HepG2 (cell line): ENCODE data around the gene SPATA13. TPM values are rescaled to one million over a fixed set of nuclear protein-coding genes. Genes with fewer than 3 reads are reported as not detected.

Experiments
- ATAC-seq: fragments of 200-7000 bp; cut with Tn5 transposase; 3 replicates; pipeline ENCODE4 v1.9.1; 2020; ENCODE audit warnings: mild to moderate bottlenecking, moderate library complexity
- BruUV-seq: library from RNA; stranded (reverse); fragments of 400-500 nt; replicated peaks from 2 replicates; lab custom pipeline; 2021; lab: Mats Ljungman, UMichigan
- CTCF ChIA-PET: fragments of 300-600 bp; formaldehyde crosslinking; extraction: SDS; loops from one replicate; lab custom pipeline; 2021; ENCODE audit warnings: low total read pairs, inconsistent platforms, low intra/inter-chr PET ratio; lab: Yijun Ruan, JAX
- POLR2A ChIA-PET: fragments of 350-600 bp; sonication (Branson Sonifier 250); formaldehyde crosslinking; loops from one replicate; lab custom pipeline; 2020; ENCODE audit warnings: antibody characterized with exemption, inconsistent platforms; lab: Yijun Ruan, JAX
- DNase-seq: peaks from one replicate; pipeline ENCODE4 v3.0.0-alpha.2; 2015; ENCODE audit warnings: low spot score
- FAIRE-seq: peaks from 3 replicates; lab custom pipeline; 2011; peaks lifted over from hg19 to GRCh38; lab: Jason Lieb, UNC
- H2AFZ ChIP-seq: one replicate; pipeline ENCODE4 v1.6.1; 2011; ENCODE audit warnings: low read length, inconsistent platforms
- H3K27ac ChIP-seq: fragments of 300-600 bp; 3 replicates; pipeline ENCODE4 v1.8.0; 2011; ENCODE audit warnings: mixed run types, mild to moderate bottlenecking, mixed read lengths, low read length, inconsistent platforms; ENCODE audit not compliant: insufficient read depth; ENCODE audit errors: extremely low read length
- H3K27me3 ChIP-seq, 2 experiments: fragments of 200-600 bp in 1 of 2; 2 replicates in 1 of 2; 3 replicates in 1 of 2; pipeline versions ENCODE4 v1.6.0 to v1.8.0; 2011; ENCODE audit warnings: low read length in 2 of 2, mild to moderate bottlenecking in 2 of 2, moderate library complexity in 2 of 2, inconsistent platforms in 1 of 2; ENCODE audit not compliant: insufficient read depth in 2 of 2, control insufficient read depth in 1 of 2
- H3K36me3 ChIP-seq, 2 experiments: fragments of 200-600 bp in 1 of 2; replicated peaks in 1 of 2; 2 replicates in 1 of 2; 3 replicates in 1 of 2; pipeline versions ENCODE4 v1.5.1 to v1.8.0; 2011; ENCODE audit warnings: low read length in 2 of 2, inconsistent platforms in 1 of 2; ENCODE audit not compliant: insufficient read depth in 2 of 2, control insufficient read depth in 1 of 2
- H3K4me1 ChIP-seq: 2 replicates; pipeline ENCODE4 v1.5.1; 2012; ENCODE audit warnings: low read length, inconsistent platforms; ENCODE audit not compliant: insufficient read depth
- H3K4me2 ChIP-seq: 2 replicates; pipeline ENCODE4 v1.6.0; 2011; ENCODE audit warnings: low read depth, low read length, inconsistent platforms
- H3K4me3 ChIP-seq, 3 experiments: fragments of 200-600 bp in 1 of 3; sonication (generic), shearing (Covaris generic) in 1 of 3; replicated peaks in 1 of 3; 2 replicates each; pipeline ENCODE4 v1.5.1; 2011 to 2016; ENCODE audit warnings: low read length in 3 of 3, inconsistent platforms in 2 of 3, low read depth in 2 of 3, mild to moderate bottlenecking in 2 of 3, control low read depth in 1 of 3, mixed read lengths in 1 of 3; ENCODE audit not compliant: insufficient read depth in 1 of 3
- H3K79me2 ChIP-seq: one replicate; pipeline ENCODE4 v1.6.1; 2011; ENCODE audit warnings: low read length, inconsistent platforms; ENCODE audit not compliant: insufficient read depth
- H3K9ac ChIP-seq: 2 replicates; pipeline ENCODE4 v1.6.0; 2011; ENCODE audit warnings: mild to moderate bottlenecking, low read depth, low read length, inconsistent platforms; ENCODE audit not compliant: insufficient read depth
- H3K9me3 ChIP-seq: 2 replicates; pipeline ENCODE4 v1.5.1; 2012; ENCODE audit warnings: mild to moderate bottlenecking, low read length
- H4K20me1 ChIP-seq: 2 replicates; pipeline ENCODE4 v1.6.0; 2011; ENCODE audit warnings: inconsistent platforms, mild to moderate bottlenecking, low read length, moderate library complexity; ENCODE audit not compliant: insufficient read depth
- AKNA ChIP-seq: sonication (generic); formaldehyde crosslinking; IDR thresholded peaks from 2 replicates; pipeline ENCODE4 v1.4.0; 2020; ENCODE audit warnings: missing genetic modification reagents, borderline replicate concordance
- HIC2 ChIP-seq: sonication (generic); formaldehyde crosslinking; IDR thresholded peaks from 2 replicates; pipeline ENCODE4 v1.9.0; 2022; ENCODE audit warnings: low read depth, missing genetic modification reagents
- KDM6A ChIP-seq: IDR thresholded peaks from 2 replicates; pipeline ENCODE4 v1.6.1; 2016; ENCODE audit warnings: low read depth
- MNT ChIP-seq: fragments of 450-650 bp; IDR thresholded peaks from 2 replicates; pipeline ENCODE4 v1.6.1; 2016
- NR0B2 ChIP-seq: sonication (generic); formaldehyde crosslinking; IDR thresholded peaks from 2 replicates; pipeline ENCODE4 v1.4.0; 2020; ENCODE audit warnings: mild to moderate bottlenecking, missing genetic modification reagents
- POGZ ChIP-seq: sonication (generic); formaldehyde crosslinking; IDR thresholded peaks from 2 replicates; pipeline ENCODE4 v1.4.0; 2020; ENCODE audit warnings: mild to moderate bottlenecking, missing genetic modification reagents
- ZMAT3 ChIP-seq: sonication (generic); formaldehyde crosslinking; conservative IDR thresholded peaks from 2 replicates; pipeline ENCODE4 v1.7.0; 2021; ENCODE audit warnings: missing genetic modification reagents
- ZNF468 ChIP-seq: sonication (generic); formaldehyde crosslinking; IDR thresholded peaks from 2 replicates; pipeline ENCODE4 v1.8.0; 2022; ENCODE audit warnings: mild to moderate bottlenecking, moderate library complexity, missing genetic modification reagents
- WGBS: methylation state at CpG from one replicate; pipeline ENCODE4 v1.1.6; 2017; ENCODE audit warnings: low lambda C conversion rate; 5-methylcytosine and 5-hydroxymethylcytosine counted together
- in situ Hi-C: cut with HindIII; loops from 2 replicates; pipeline ENCODE4 v1.10.0; 2017; ENCODE audit warnings: low pct_unique_long_range_greater_than_20kb; ENCODE audit not compliant: extremely low pct_ligation_motif_present
- intact Hi-C: fragments of 100-400 bp; cut with micrococcal nuclease; formaldehyde crosslinking; loops from one replicate; pipeline ENCODE4 v1.10.0; 2022; ENCODE audit not compliant: unreplicated experiment
- polyA plus RNA-seq, 8 experiments: library from polyadenylated mRNA; depleted of rRNA in 3 of 8; stranded (reverse) in 7 of 8; unstranded in 1 of 8; fragments of >200 nt; fragmentation: Illumina TruSeq in 4 of 8; extraction: Trizol in 4 of 8; gene quantifications; 2 replicates each; pipeline versions ENCODE4 v1.2.1 to v1.2.3, GENCODE V29; 2011 to 2016; ENCODE audit warnings: low read depth in 4 of 8, missing spikeins in 1 of 8, mixed read lengths in 1 of 8; ENCODE audit not compliant: insufficient read depth in 1 of 8
- total RNA-seq, 5 experiments: library from RNA; depleted of rRNA; stranded (reverse); fragments of >200 nt; fragmentation: Illumina TruSeq; extraction: Trizol; gene quantifications; 2 replicates each; pipeline ENCODE4 v1.2.3, GENCODE V29; 2016; ENCODE audit warnings: low read depth in 1 of 5
- TF ChIP-seq, protein P1 (sequence below): sonication (generic); formaldehyde crosslinking; IDR thresholded peaks from 2 replicates; pipeline ENCODE4 v1.4.0; 2020; ENCODE audit warnings: mild to moderate bottlenecking, missing genetic modification reagents

The SPATA13 gene
- total and polyA plus RNA-seq, 2 of the 13 experiments (the other 11 are each of a cell fraction or from before 2014, with no cell fraction given) = 11.3 to 14.2 TPM

DNA sequence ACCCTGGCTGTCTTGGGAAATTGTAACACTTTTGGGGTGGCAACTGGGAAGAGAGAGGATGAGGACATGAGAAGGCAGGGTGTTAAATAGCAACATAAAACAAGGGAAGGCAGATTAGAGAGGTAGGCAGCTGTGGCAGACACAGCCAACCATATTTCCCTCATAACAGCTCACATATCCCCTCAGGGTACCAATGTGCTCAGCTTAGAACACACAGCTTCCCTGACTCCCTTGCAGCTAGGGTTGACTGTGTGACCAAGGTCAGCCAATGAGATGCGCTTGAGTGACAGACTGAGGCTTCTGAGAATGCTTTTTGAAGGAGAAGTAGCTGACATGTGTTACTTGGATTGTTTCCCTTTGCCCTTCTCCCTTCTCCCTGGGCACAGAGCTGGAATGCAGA, 28.8 kb upstream of the SPATA13 start:
- POLR2A ChIA-PET = no interaction called here

More for the DNA sequence above, 28.8 kb upstream of the SPATA13 start:
- intact Hi-C loops (no loop called here), in situ Hi-C loops (no loop called here)
- H4K20me1 ChIP-seq = no peaks in the 10 kb centered on the region
- H3K27me3 ChIP-seq = peaks cover 0 to 18% of the 10 kb centered on the region in 2 experiments; a peak in 3 of 5 replicates
- FAIRE-seq (no peak), DNase-seq (no peak), ATAC-seq (no peak)
- no peaks in the 10 kb centered on the region for H3K79me2 ChIP-seq
- no TSS peak for BruUV-seq
- H3K27ac ChIP-seq = no peak overlapping the region
- 0% methylated on average over 1 of the region's 1 CpG for WGBS
- H3K4me1 ChIP-seq = peaks cover 34% of the 10 kb centered on the region
- H3K4me3 ChIP-seq = no peak overlapping the region
- H2AFZ ChIP-seq = no peak overlapping the region
- TF ChIP-seq AKNA (CRISPR knock-in tag) = no peak
- no peak for TF ChIP-seq ZNF468 (CRISPR knock-in tag)
- no peak for TF ChIP-seq HIC2 (CRISPR knock-in tag)
- TF ChIP-seq, protein P1, sequence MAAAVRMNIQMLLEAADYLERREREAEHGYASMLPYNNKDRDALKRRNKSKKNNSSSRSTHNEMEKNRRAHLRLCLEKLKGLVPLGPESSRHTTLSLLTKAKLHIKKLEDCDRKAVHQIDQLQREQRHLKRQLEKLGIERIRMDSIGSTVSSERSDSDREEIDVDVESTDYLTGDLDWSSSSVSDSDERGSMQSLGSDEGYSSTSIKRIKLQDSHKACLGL (CRISPR knock-in tag) = no peak
- no peak for TF ChIP-seq MNT
- no peak for TF ChIP-seq NR0B2 (CRISPR knock-in tag)
- no peak for TF ChIP-seq POGZ (CRISPR knock-in tag)
- TF ChIP-seq ZMAT3 = no peak
- no peak for TF ChIP-seq KDM6A (CRISPR knock-in tag)
- H3K4me2 ChIP-seq = no peak overlapping the region
- H3K9me3 ChIP-seq = peaks cover 10% of the 10 kb centered on the region
- CTCF ChIA-PET = no interaction called here
- no peaks in the 10 kb centered on the region for H3K36me3 ChIP-seq
- no peak overlapping the region for H3K9ac ChIP-seq
